Activated CD4-positive, CD25-positive, alpha-beta regulatory T cell (primary cell): Measurements from ENCODE around the gene DSG3.

Experiments
- DNase-seq, 4 experiments: peaks; one replicate each; lab custom pipeline; 2025; lab: John Stamatoyannopoulos, UW

Gene DSG3, protein sequence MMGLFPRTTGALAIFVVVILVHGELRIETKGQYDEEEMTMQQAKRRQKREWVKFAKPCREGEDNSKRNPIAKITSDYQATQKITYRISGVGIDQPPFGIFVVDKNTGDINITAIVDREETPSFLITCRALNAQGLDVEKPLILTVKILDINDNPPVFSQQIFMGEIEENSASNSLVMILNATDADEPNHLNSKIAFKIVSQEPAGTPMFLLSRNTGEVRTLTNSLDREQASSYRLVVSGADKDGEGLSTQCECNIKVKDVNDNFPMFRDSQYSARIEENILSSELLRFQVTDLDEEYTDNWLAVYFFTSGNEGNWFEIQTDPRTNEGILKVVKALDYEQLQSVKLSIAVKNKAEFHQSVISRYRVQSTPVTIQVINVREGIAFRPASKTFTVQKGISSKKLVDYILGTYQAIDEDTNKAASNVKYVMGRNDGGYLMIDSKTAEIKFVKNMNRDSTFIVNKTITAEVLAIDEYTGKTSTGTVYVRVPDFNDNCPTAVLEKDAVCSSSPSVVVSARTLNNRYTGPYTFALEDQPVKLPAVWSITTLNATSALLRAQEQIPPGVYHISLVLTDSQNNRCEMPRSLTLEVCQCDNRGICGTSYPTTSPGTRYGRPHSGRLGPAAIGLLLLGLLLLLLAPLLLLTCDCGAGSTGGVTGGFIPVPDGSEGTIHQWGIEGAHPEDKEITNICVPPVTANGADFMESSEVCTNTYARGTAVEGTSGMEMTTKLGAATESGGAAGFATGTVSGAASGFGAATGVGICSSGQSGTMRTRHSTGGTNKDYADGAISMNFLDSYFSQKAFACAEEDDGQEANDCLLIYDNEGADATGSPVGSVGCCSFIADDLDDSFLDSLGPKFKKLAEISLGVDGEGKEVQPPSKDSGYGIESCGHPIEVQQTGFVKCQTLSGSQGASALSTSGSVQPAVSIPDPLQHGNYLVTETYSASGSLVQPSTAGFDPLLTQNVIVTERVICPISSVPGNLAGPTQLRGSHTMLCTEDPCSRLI

DNA sequence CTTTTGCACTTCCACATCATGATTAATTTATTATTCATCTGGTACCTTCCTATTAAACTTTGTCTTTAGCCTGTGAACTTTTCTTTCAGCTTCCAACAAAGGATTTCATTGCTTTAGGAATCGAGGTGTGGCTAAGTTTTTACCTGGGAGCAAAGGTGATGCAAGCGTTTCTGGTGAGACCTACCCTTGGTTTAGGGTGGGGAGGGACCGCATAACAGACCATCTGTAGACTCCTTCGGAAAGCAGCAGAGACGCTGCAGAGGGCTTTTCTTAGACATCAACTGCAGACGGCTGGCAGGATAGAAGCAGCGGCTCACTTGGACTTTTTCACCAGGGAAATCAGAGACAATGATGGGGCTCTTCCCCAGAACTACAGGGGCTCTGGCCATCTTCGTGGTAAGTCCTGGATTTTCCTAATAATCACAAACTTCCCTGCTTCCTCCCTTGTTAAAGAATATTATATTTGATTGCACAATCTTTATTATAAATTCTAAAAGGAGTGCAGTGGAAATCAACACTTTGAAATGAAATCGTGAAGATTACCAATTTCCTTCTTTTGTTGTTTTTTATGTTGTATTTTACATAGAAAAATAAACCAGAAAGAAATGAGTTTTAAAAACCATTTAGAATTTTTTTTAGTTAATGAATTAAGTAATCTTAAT is at the start of gene DSG3:
Gene DSG3, plus strand, starts transcription at position 212 of the 662 bp plus-strand sequence. Its CDS starts 137 bp downstream, at position 349.
- DNase-seq, result no peak

GRCh38 chr18:31398191-31398590 is 49.4 kb upstream of the DSG3 start:
- no peak for DNase-seq

DNA sequence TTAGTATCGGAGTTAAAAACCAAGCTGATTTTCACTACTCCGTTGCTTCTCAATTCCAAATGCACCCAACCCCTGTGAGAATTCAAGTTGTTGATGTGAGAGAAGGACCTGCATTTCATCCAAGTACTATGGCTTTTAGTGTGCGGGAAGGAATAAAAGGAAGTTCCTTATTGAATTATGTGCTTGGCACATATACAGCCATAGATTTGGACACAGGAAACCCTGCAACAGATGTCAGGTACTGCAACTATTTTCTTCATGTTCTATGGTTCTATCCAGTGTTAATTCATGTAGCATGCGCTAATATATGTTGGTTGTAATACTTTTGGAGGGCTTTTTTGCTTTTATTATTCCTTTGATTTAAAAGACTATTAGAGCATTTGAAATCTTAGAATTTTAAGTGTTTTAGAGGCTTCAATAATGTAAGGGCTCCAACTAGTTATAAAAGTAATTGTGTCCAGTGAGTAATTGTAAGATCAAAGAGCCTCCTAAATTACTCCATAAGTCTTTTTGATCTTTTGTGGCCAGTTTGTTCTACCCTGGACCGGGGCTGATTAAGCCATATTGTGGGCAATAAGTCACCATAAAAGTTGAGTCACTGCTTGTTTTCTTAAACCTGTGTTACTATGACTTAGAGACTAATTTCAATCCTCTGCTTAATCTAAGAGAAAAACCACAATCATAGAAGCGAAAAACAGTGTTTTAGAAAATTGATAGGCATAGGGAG is 48.1 kb upstream of the DSG3 start:
- no peak for DNase-seq

- no peak for DNase-seq
Observed at GRCh38 chr18:31401156-31402025, 46.1 kb upstream of the DSG3 start.

- no peak for DNase-seq
Observed at GRCh38 chr18:31402026-31402373, 45.5 kb upstream of the DSG3 start.

GRCh38 chr18:31403409-31403808 is 44.1 kb upstream of the DSG3 start:
- no peak for DNase-seq

GRCh38 chr18:31407649-31408048 is 39.9 kb upstream of the DSG3 start:
- no peak for DNase-seq

- DNase-seq, result no peak
Observed at GRCh38 chr18:31409276-31409675, 38.3 kb upstream of the DSG3 start.

DNA sequence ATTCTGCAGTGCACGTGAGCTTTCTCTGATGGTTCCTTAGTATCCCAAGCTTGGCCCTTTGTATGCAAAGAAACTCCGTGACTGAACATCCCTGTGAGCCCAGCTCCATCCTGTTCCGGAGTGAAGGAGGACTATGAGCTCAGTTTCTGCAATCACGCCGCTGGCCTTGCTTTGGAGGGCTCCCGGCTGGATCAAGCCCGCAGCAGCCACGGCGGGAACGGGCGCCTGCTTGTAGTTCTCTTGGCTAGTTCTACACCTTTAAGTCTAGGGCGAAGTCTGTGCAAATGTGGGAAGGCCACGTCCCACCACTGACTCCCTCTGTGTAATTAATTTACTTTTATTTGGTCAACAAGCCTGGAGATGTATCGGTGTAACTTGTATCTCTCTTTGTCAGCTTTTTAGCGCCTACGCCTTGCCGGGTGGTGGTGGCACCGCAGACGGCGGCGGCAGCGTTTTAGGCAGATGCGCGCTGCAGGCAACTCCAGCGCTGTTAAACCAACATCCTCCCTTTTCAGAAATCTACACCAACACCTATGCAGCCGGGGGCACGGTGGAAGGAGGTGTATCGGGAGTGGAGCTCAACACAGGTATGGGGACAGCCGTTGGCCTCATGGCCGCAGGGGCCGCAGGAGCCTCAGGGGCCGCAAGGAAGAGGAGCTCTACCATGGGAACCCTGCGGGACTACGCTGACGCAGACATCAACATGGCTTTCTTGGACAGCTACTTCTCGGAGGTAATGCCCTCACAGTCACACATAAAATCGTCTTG is 36.6 kb upstream of the DSG3 start:
- DNase-seq, result no peak

DNA sequence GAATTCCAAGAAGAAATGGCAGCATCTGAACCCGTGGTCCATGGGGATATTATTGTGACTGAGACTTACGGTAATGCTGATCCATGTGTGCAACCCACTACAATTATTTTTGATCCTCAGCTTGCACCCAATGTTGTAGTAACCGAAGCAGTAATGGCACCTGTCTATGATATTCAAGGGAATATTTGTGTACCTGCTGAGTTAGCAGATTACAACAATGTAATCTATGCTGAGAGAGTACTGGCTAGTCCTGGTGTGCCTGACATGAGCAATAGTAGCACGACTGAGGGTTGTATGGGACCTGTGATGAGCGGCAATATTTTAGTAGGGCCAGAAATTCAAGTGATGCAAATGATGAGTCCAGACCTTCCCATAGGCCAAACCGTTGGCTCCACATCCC is 34.4 kb upstream of the DSG3 start:
- no peak for DNase-seq

- DNase-seq, result no peak
Observed at GRCh38 chr18:31417850-31418249, 29.7 kb upstream of the DSG3 start.

GRCh38 chr18:31419457-31419932 is 28.0 kb upstream of the DSG3 start:
- no peak for DNase-seq

DNA sequence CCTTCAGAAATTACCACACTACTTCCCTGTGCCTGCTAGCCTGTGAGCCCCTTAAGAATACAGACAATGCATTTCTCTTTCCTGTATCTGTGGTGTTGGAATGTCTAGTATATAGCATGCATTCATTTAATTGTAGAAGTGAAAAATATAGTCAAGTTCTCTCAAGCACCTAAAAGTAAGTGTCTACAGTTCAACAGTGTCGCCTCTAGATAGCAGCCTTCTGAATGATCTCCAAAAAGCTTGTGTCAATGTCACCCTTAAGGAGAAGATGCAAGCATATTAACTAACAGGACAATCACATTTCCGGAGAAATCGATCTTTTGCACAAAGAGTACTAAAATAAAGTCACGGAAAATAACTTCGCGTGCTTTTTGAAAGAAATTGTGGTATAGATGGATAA is 27.5 kb upstream of the DSG3 start:
- DNase-seq, result no peak

DNA sequence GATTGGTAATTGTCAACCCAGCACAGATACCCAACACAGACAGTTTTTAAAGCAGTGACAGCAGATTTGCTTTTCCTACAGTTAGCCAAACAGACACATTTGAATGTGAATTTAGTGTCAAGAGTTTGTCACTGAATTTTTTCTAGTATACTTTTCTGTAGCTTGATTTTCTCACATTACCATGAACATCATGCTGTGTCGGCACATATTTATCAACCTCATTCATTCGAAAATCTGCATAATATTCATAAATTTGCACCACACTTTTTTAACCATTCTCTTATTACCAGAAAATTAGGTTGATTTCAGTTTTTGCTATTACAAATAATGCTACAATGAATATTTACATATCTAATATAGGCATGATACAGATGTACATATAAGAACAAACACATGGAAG is 27.0 kb upstream of the DSG3 start:
- no peak for DNase-seq

DNA sequence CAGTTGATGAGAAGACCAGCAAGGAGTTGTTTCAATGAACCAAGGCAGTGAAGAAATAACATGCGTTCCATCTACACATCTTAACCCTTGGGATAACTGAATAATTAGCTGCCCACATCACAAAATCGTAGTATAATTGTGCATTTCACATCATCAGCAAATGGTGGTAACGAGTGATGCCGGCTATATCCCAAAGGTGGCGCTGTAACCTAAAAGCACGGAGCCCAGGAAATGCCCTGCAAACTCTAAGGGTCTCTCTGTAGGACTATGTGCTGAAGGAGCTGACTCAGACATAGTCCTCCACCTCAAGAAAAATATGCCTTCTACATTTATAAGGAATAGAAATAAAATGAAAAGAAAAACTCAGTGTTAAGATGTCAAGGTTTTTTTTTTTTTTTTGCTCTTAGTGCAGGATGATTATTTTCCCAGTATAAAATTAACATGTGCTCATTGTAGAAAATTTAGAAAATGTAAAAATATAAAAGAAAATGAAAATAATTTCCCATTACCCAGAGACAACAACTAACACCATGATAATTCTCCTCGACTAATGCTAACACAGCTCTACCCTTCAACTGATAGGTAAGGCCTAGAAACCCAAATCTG is 23.1 kb upstream of the DSG3 start:
- DNase-seq, result no peak

GRCh38 chr18:31426021-31426420 is 21.5 kb upstream of the DSG3 start:
- no peak for DNase-seq

GRCh38 chr18:31426871-31427406 is 20.6 kb upstream of the DSG3 start:
- no peak for DNase-seq

- no peak for DNase-seq
Observed at GRCh38 chr18:31428211-31428610, 19.3 kb upstream of the DSG3 start.

DNA sequence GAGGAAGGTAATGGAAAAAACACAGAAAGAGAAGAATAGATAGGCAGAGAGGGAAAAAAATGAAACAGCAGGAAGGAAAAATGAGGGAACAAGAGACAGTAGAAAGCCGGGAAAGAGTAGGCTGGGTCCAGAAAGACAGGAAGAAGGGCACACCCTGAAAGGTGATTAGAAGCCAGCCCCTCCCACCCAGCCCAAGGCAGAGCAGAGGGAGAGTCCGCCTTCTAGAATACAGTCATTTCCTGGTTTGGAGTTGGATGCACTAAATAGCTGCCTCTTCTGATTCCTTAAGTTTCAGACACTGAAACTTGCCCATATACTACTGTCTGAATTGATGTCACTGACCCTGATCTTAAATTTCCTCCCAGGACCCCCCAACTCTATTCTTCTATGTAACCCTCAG is 17.9 kb upstream of the DSG3 start:
- no peak for DNase-seq
